ES-I3 (cell line): ENCODE data around the gene FAM229A.
"Not testable (repeated sequence)": the region's sequence is repeated elsewhere in the genome, so short reads cannot be mapped to it uniquely, and the experiment has no call there.

Experiments used
- H3K36me3 ChIP-seq: 2 replicates; pipeline ENCODE4 v1.6.1; 2013; ENCODE audit warnings: mild to moderate bottlenecking, low read length, control low read depth, moderate library complexity; ENCODE audit not compliant: insufficient read depth
- H3K4me1 ChIP-seq: 2 replicates; pipeline ENCODE4 v1.6.1; 2013; ENCODE audit warnings: mild to moderate bottlenecking, control low read depth, low read length; ENCODE audit not compliant: insufficient read depth
- H3K9ac ChIP-seq: 2 replicates; pipeline ENCODE4 v1.6.1; 2013; ENCODE audit warnings: low read depth, mild to moderate bottlenecking, low read length, moderate library complexity
- H3K9me3 ChIP-seq: 2 replicates; pipeline ENCODE4 v1.6.1; 2013; ENCODE audit warnings: mild to moderate bottlenecking, low read length, moderate library complexity; ENCODE audit not compliant: control insufficient read depth, insufficient read depth

Gene FAM229A, protein sequence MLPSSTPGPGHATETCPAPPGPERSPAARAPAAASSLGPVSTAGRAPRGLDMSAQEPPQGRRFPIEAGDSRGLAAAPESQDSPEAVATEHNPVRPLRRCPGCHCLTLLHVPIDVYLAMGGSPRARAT

DNA sequence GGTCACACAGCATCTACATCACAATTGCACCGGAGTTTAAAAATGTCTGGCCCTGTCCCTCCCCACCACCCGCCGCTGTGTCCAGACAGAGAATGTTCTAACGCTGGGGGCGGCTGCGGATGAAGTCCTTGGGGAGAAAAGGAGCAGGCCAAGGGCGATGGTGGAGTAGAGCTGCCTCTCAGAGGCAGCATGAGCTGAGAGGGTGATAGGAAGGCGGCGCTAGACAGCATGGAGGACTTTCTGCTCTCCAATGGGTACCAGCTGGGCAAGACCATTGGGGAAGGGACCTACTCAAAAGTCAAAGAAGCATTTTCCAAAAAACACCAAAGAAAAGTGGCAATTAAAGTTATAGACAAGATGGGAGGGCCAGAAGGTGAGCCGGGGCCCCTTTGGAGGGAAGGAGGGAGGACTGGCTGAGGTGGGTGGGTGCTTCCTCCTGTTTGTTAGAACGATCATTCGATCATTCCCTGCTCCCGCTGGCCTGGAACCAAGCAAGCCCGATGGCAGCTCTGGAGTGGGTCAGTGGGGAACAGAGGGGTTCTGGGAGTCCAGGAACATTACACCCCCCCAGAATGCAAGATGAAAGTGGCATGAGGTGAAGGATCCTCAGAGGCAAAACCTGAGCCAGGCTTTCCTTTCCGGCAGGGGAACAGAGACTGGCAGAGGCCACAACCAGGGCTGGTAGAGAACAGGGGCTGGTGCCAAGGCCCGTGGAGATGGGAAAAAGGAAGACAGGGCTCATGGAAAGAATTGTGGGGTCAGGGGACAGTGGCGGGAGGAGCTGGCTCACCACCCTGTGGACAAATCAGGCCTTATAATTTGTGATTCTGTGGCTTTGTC lies at the start of gene FAM229A, which contains the start of gene TSSK3:
FAM229A (minus strand) TSS at position 12 of the 840 bp plus-strand sequence. CDS start 394 bp downstream, outside the sequence.
TSSK3 (plus strand) TSS at position 66 of the 840 bp plus-strand sequence; CDS start at position 229, 163 bp downstream.
- Histone ChIP-seq H3K4me1 (no peaks in the 10 kb centered on the region; the same call in 1 of the 2 replicates), H3K9ac (peak within 1 kb of the TSS; percentile 52), H3K36me3 (peaks cover 4% of the 10 kb centered on the region; the same call in 1 of the 2 replicates), H3K9me3 (no peaks in the 10 kb centered on the region; the same call in 1 of the 2 replicates)

DNA sequence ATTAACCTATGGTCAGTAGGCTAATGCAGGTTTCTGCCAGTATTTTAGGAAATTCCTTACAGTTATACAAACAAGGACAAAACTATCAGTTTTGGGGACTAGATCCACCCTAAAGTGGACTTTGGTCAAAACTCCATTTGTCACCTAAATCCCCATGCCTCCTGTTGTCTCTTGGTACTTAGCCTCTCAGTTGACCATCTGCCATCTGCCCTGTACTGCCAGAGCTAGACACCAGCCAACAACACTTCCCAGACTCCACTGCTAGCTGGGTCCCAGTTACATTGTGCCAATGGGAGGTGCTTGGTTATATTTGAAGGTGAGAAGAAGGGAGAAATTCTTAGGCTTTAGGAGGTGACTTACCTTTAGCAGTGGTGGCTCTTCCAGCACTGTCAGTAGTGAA lies 49.0 kb upstream of the FAM229A start:
- Histone ChIP-seq H3K4me1 (no peaks in the 10 kb centered on the region), H3K9me3 (peaks cover 13% of the 10 kb centered on the region), H3K9ac (no peak overlapping the region), H3K36me3 (no peaks in the 10 kb centered on the region; the same call in none of the 2 replicates)

DNA sequence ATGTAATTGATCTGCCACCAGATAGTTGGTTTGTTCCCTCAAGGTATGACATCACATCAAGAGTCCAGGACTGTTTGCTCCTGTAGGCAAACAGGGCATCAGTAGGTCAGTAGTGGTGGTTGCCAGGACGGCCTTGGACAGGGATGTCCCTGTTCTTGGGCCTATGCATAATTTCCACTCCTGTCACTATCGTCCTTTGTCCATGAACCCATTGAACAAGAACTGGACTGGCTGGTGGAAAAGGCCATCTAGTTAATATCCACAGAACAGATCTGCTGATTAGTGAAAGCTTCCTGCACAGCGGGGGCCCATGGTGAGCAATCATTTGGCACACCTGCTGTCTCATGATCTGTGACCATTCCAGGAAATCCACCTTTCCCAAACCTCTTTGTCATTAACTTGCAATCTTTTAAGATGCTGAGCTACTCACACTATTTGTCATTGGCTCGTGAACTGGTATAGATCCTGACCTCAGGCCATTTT lies 44.4 kb upstream of the FAM229A start:
- no peaks in the 10 kb centered on the region; the same call in 1 of the 2 replicates for H3K36me3 ChIP-seq
- no peaks in the 10 kb centered on the region for H3K9me3 ChIP-seq
- H3K4me1 ChIP-seq: no peaks in the 10 kb centered on the region
- H3K9ac ChIP-seq: no peak overlapping the region

DNA sequence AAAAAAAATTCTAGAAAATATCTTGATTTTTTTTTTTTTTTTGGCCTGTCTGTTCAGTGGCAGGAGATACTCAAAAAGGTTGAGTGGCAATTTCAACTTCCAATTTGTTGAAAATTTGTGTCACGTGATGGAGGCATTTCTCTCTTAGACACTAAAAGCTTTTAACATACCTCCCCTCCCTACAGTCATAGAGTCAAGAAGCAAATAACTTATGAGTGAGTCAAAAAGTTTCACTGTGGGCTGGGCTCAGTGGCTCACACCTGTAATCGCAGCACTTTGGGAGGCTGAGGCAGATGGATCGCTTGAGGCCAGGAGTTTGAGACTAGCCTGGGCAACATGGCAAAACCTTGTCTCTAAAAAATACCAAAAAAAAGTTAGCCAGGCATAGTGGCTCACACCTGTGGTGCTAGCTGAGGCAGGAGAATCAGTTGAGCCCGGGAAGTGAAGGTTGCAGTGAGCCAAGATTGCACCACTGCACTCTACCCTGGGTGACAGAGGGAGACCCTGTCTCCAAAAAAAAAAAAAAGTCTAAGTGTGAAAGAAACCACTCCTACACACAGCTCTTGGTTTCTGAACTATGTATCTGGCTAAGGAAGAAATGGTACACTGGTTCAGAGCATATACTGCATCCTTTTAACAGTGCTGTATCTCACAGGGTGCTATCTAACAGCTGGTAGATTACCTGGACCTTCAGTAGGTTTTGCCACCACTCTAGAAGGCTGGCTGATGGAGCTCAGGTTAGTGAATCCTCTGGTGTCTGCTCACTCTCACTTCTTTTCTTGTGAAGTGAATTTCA lies 43.6 kb upstream of the FAM229A start:
- H3K9me3 ChIP-seq: no peaks in the 10 kb centered on the region
- H3K36me3 ChIP-seq: no peaks in the 10 kb centered on the region; the same call in 1 of the 2 replicates
- no peaks in the 10 kb centered on the region for H3K4me1 ChIP-seq
- H3K9ac ChIP-seq: peak overlapping the region; percentile 6; the same call in 1 of the 2 replicates

DNA sequence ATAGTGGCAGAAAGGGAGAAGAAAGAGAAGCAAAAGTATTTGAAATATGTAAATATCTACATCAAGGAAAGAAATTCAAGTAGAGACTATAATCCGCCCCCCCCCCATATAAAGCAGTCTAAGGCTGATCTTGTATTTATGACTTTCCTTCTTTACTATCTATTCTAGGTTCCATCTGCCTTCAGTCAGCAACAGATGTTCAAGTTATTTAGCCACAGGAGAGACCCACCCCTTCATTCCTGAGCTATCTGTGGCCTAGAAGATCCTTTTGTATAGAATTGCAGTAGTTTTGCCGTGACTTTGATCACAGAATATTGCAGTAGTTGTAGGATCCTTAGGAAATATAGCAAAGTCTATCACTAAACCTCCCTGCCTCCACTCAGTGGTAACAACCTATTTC lies 42.7 kb upstream of the FAM229A start:
- Histone ChIP-seq H3K9ac (no peak overlapping the region), H3K4me1 (no peaks in the 10 kb centered on the region), H3K36me3 (no peaks in the 10 kb centered on the region; the same call in 1 of the 2 replicates), H3K9me3 (no peaks in the 10 kb centered on the region)

DNA sequence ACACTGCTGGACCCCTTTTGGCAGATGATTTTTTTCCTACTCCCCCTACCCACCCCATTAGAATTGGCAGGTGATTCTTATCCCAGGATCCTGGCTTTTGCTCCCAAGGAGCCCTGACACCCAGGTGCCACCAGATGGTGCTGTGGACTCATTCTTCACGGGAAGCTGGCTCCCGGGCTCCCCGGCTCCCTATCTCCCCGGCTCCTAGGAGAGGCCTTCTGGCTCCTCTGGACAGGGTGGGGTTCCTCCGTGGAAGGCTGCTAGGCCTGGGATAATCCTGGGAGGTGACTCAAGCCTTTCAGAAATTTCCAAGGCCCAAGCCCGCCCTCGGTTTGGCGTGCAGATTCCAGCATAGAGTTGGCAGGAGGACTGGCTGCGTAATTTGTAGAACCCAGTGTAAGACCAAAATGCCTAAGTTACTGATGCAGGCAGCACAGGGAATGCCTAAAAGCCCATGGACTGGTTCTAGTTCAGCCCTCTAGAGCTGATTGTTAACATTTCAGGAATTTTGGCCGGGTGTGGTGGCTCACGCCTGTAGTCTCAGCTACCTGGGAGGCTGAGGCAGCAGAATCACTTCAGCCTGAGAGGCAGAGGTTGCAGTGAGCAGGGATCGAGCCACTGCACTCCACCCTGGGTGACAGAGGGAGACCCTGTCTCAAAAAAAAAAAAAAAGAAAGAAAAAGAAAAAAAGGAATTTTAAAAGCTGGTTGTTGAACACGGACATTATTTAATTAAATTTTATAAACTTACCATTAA lies 38.8 kb upstream of the FAM229A start:
- H3K36me3 ChIP-seq: no peaks in the 10 kb centered on the region
- no peak overlapping the region for H3K9ac ChIP-seq
- H3K4me1 ChIP-seq: no peaks in the 10 kb centered on the region
- no peaks in the 10 kb centered on the region for H3K9me3 ChIP-seq

DNA sequence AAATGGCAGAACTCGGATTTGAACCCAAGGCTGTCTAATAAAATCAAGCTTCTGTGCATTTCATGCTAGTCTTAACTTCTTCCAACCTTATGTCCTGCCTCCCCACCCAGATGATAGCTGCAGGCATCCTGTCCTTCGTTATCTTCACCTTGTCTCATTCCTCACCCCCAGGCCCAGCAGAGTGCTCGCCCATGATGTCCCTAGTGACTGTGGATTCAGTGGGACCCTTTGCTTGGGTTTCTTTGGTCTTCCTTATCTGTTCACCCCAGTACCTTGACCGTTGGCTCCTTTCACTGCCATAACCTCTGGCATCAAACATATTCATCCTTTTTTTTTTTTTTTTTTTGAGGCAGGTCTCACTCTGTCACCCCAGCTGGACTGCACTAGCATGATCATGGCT lies 37.6 kb upstream of the FAM229A start:
- no peak overlapping the region for H3K9ac ChIP-seq
- H3K4me1 ChIP-seq: no peaks in the 10 kb centered on the region
- no peaks in the 10 kb centered on the region for H3K9me3 ChIP-seq
- no peaks in the 10 kb centered on the region for H3K36me3 ChIP-seq

DNA sequence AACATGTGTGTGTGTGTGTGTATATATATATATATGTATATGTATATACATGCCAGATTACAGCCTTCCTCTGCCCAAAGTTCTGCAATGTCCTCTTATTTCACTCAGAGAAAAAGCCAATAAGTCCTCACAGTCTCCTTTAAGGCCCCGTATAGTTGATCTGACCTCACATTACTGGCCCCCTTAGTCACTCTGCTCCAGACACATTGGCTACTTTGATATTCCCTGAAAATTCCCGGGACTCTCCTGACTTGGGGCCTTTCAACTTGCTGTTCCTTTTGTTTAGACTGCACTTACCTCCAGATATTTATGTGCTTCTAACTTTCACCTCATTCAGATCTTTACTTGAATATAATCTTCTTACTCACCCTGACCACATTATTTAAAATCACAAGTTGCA lies 36.1 kb upstream of the FAM229A start:
- no peak overlapping the region for H3K9ac ChIP-seq
- H3K9me3 ChIP-seq: no peaks in the 10 kb centered on the region
- H3K36me3 ChIP-seq: no peaks in the 10 kb centered on the region
- no peaks in the 10 kb centered on the region for H3K4me1 ChIP-seq

DNA sequence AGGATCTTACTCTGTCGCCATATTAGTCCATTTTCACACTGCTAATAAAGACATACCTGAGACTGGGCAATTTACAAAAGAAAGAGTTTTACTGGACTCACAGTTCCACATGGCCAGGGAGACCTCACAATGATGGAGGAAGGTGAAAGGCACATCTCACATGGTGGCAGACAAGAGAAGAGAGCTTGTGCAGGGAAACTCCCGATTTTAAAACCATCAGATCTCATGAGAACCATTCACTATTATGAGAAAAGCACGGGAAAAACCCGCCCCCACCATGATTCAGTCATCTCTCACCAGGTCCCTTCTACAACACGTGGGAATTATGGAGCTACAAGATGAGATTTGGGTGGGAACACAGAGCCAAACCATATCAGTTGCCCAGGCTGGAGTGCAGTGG lies 34.2 kb upstream of the FAM229A start:
- H3K36me3 ChIP-seq, H3K9ac ChIP-seq, H3K9me3 ChIP-seq, H3K4me1 ChIP-seq: not testable (repeated sequence)

DNA sequence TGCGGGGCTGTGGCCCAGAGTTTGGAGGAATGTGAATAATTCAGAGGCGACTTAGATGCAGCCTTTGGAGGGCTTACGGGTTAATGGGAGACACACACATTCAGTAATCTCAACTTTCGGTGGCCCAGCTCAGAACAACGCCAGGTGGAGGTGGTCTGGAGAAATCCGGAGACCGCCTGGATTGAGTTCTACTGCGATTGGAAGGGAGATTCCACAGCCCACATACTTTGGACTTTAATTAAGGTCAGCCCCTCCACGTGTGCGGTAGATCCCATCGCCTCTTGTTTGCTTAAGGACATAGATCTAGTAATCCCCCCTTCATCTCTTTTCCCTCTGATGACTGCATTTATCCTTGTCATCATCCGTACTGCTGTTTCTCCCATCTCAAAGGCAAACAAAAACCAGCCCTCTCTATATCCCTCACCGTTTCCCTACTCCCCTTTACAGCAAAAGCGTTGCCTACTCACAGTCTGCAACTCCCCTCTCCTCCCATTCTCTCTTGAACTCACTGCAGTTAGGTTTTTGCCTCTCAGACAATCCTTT lies 32.7 kb upstream of the FAM229A start:
- no peaks in the 10 kb centered on the region for H3K9me3 ChIP-seq
- H3K36me3 ChIP-seq: 0 out of 2 replicates have a peak, but pooled peaks cover 8% of the 10 kb centered on the region
- no peaks in the 10 kb centered on the region for H3K4me1 ChIP-seq
- H3K9ac ChIP-seq: peak overlapping the region; percentile 65

DNA sequence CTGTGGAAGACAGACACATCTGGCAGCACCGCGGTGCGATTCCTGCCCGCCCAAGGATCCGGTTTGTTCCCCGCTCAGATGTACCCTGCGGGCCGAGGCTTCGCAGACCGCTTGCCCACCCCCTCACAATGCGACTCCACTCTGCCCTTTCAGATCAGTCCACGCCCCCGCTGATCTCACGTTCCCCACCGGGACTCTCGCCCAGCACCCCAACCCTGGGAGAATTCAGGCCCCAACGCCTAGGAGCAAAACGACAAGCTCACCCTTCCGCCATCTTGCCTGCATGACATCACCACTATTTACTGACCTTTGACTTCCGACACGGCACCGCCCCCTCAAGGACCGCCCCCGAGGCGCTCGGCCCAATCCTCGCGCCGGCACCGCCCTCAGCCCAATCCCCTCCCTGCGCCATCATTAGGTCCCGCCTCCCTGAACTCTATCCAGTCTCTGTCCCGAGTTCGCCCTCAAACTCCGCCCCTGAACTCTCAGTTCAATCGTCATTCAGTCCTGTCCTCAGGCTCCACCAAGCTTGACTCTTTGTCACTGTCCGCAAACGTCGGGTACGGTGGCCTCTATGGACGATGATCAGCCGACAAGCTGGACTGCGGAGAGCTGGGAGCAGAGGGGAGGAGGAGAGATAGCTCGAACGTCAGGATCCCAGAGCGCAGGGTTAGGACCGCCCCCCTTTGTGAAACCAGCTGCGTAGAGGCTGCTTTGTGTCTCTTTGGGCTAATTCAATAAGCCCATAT lies 32.0 kb upstream of the FAM229A start, which contains the start of gene BSDC1:
BSDC1 (minus strand) TSS at position 301 of the 749 bp plus-strand sequence; CDS start at position 274, 27 bp downstream.
- no peaks in the 10 kb centered on the region for H3K4me1 ChIP-seq
- H3K9ac ChIP-seq: peak within 1 kb of the TSS; percentile 85
- H3K36me3 ChIP-seq: peaks cover 10% of the 10 kb centered on the region; the same call in 1 of the 2 replicates

DNA sequence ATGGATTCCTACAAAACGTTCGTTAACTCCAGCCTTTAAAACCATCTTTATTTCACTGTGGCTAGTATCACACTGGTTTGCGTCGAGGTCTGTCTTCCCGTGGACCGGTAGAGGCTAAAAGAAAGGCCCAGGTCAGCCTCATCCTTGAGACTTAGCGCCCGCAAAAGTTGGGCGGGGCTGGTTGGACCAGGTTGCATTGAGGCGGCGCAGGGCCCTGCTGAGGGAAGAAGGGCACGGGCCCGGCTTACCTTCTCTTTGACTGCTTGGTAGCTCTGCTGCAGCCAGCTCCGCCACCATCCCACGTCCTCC lies 31.5 kb upstream of the FAM229A start:
- Histone ChIP-seq H3K9ac (peak overlapping the region; percentile 85), H3K9me3 (no peaks in the 10 kb centered on the region), H3K36me3 (peaks cover 10% of the 10 kb centered on the region; the same call in 1 of the 2 replicates), H3K4me1 (no peaks in the 10 kb centered on the region)

More for the DNA sequence above, 32.0 kb upstream of the FAM229A start, which contains the start of gene BSDC1:
- no peaks in the 10 kb centered on the region for H3K9me3 ChIP-seq

DNA sequence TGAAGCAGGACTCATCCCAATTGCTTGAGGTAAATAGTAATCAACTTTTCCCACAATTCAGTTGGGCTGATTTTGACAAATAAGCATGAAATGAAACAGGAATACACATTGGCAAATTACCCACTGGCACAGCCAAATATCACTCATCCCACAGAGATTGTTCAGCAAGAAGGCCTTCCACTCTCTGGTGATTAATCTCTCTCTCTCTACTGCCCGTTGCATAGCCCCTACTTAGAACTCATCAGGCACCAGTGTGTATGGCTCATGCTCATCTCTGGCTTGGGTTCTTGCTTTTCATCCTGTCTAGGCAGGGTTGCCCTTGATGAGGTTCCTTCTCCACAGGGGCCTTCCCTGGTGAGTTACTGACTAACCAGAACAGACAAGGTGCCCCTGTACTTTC lies 30.9 kb upstream of the FAM229A start:
- no peak overlapping the region for H3K9ac ChIP-seq
- peaks cover 13% of the 10 kb centered on the region for H3K36me3 ChIP-seq

More for the DNA sequence above, 30.9 kb upstream of the FAM229A start:
- H3K9me3 ChIP-seq: no peaks in the 10 kb centered on the region
- H3K4me1 ChIP-seq: no peaks in the 10 kb centered on the region
